HG02571 (cell line): ENCODE results near the gene IL13.
"Not testable (repeated sequence)": the region's sequence is repeated elsewhere in the genome, so short reads cannot be mapped to it uniquely, and the experiment has no call there.

ENCODE experiments used
- ATAC-seq: cut with Tn5 transposase; IDR thresholded peaks from one replicate; pipeline ENCODE4 v1.9.1; 2021; ENCODE audit warnings: mild to moderate bottlenecking, moderate library complexity; ENCODE audit not compliant: unreplicated experiment

The IL13 gene

DNA sequence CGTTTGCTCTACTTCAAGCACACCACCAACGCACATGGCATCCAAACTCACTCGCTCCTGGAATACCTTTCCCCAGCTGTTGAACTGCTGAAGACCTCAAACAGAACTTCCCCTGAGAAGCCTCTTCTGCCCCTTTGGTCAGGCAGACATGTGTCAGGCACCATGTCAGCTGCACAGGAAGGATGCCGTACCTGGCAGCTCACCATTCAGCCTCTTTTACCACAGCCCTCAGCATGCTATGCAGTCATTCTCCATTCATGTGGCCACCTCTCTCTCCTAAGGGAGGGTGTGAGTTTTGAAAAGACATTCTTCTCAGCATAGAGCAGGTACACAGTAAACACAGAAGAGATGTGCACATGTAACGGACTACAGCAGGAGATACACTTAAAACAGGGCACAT is 30.0 kb downstream of the IL13 start:
- ATAC-seq = no peak

DNA sequence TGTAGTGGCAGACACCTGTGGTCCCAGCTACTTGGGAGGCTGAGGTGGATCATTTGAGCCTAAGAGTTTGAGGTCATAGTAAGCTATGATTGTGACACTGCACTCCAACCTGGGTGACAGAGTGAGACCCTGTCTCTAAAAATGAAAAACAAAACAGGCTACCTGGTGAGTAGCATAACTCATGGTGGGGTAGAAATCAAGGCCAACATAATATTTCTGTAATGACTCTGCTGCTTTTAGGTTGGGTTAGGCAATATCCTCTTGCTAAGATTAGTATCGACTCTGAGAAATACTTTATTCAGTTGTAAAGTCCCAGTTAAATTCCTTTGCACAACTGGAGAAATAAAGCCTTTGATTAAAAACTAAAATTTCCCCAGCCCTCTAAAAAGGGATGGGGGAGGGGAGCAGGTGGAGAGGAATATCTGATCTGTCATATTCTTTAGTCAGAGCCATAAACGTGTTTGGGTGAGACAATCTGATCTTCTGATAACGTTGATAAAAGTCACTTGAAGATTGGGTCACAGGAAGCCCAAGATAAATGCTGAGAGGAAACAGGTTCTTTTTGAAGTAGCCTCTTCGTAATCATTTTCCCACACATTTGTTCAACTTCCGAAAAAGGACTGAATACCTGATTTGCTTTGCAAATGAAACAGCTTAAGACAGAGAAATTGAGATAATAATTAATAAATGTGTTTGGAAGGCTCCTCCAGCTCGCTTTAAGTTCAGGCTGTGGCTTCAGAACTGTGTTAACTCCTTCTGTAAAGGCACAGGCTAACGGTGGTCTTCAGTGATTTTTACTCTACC is 30.8 kb downstream of the IL13 start:
- ATAC-seq = no peak

DNA sequence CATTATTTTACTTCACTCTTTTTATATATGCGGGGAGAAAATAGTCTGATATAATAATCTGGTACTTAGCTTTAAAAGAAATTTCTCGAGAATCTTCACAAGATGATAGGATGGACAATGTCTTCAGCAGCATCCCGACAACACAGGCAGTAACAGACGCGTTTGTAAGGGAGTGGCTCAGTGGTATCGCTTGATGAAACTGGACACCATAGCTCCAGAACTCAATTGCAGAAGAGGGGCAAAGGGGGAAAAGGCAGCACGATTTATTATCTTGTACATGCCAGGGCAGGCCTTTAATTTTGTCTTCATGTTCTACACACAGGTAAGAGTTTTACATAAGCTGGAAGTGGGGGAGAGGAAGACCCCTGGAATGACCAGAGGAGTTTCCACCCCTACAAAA is 31.5 kb downstream of the IL13 start:
- ATAC-seq = no peak

DNA sequence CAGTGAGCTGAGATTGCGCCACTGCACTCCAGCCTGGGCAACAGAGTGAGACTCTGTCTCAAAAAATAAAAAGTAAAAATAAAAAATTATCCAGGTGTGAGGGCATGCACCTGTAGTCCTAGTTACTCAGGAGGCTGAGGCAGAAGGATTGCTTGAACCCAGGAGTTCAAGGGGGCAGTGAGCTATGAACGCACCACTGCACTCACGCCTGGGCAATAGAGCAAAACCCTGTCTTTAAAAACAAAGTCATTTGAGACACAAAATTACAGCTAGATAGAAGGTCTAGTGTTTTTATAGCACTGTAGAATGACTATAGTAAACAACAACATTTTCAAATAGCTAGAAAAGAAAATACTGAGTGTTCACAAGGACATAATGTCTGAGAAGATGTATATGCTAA is 32.2 kb downstream of the IL13 start:
- ATAC-seq = no peak

DNA sequence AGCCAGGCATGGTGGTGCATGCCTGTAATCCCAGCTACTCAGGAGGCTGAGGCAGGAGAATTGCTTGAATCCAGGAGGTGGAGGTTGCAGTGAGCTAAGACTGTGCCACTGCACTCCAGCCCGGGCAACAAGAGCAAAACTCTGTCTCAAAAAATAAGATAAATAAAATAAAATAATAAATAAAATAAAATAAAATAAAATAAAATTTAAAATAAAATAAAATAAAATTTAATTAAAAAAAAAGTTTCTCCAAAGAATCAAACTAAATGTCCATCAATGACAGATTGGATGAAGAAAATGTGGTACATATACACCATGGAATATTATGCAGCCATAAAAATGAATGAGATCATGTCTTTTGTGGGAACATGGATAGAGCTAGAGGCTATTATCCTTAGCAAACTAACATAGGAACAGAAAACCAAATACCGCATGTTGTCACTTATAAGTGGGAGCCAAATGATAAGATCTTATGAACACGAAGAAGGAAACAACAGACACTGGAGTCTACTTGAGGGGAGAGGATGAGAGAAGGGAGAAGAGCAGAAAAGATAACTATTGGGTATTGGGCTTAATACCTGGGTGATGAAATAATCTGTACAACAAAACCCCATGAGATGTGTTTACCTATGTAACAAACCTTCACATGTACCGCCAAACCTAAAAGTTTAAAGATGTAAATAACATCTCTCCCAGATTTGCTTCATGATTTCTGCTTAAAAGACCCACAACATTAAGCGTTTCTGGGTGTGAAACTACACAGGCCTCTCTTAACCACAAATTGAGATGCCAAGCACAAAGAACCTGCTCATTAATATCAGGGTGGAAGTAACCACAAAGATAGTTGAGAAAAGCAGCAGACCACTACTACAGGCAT is 34.0 kb downstream of the IL13 start:
- ATAC-seq = not testable (repeated sequence)

DNA sequence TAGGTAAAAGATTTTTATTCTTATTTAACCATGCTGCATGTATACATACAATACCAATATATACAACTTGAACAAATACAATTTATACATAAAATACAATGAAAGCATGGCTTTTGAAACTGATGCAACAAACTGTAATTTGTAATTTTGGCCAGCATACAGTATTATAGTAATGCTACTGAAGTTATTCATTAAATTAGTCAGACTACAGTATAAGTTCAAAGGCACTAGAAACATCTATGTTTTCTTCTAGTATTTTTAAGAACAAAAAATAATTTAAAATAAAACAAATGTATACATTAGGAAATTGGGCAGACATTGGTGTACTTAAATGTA is 34.6 kb downstream of the IL13 start:
- ATAC-seq = no peak

DNA sequence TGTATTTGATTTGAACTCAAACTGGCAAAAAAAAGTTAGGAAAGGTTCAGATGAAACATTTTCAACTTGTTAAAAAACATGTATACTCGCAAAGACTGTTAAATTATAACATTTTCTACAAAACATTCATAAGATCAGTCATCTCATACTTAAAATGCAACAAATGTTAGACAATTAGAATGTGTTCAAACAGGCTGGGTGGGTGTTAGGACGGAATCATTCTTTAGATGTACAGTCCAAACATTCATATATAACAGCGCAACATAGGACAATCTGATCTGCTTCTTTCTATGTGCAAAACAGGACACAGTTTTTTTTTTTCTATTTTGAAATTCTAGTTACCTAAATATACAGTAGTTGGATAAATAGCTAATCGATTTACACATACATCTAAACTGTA is 38.0 kb downstream of the IL13 start:
- ATAC-seq = no peak

DNA sequence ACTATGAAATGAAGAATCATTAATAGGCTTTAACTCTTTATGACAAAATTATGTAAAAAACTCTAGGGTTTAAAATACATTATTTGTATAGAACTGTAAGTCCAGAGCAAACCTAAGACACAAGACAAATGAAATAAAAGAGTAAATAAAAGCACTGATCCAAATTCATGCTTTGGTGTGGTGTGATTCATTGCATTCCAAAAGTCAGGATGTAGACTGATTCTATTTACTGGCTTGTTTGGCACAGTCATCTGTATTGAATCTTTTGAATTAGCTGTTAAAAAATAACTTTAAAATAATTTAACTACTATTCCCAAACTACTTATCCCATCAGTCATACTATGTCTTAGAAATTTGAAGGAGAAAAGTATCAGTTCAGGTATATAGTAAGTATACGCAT is 46.9 kb downstream of the IL13 start:
- no peak for ATAC-seq

DNA sequence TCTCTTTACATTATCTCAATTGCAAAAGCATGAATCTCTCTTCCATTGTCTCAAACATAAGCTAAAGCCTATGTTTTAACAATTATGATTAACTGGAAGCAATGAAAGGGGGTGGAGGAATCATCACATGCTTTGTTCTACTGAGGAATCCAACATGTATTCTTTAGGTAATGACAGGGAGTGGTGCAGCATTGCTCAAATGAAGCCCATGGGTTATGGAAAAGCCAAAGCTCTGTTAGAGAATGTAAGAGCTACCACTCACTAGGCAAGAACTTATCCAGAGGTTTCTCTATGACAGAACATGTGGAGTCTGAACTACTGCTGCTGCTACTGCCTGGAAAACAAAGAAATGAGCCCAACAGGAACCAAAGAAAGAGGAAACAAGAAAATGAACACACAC is 50.7 kb downstream of the IL13 start:
- no peak for ATAC-seq
